Stimulated activated CD8-positive, alpha-beta memory T cell treated with anti-CD3 and anti-CD28 coated beads, Interleukin-4, amount 100 ng/mL, for 48 hours (primary cell): ENCODE data around the gene UBE2E2.

ENCODE experiments used
- DNase-seq: peaks from one replicate; pipeline ENCODE4 v3.0.0-alpha.2; 2020

UBE2E2 gene

GRCh38 chr3:23241256-23241655 is 38.1 kb downstream of the UBE2E2 start:
- DNase-seq = no peak

GRCh38 chr3:23242106-23242505 is 39.0 kb downstream of the UBE2E2 start:
- DNase-seq = no peak

- no peak for DNase-seq
Observed at GRCh38 chr3:23244324-23245041, 41.4 kb downstream of the UBE2E2 start.

GRCh38 chr3:23246651-23247050 is 43.5 kb downstream of the UBE2E2 start:
- DNase-seq = no peak

GRCh38 chr3:23248594-23249131 is 45.5 kb downstream of the UBE2E2 start:
- DNase-seq = no peak

- DNase-seq = no peak
Observed at GRCh38 chr3:23249961-23250360, 46.8 kb downstream of the UBE2E2 start.

- DNase-seq = no peak
Observed at GRCh38 chr3:23252122-23252521, 49.0 kb downstream of the UBE2E2 start.

GRCh38 chr3:23253214-23253613 is 50.1 kb downstream of the UBE2E2 start:
- no peak for DNase-seq

- DNase-seq = no peak
Observed at GRCh38 chr3:23254282-23254681, 51.2 kb downstream of the UBE2E2 start.

GRCh38 chr3:23254835-23255234 is 51.7 kb downstream of the UBE2E2 start:
- DNase-seq = no peak

- no peak for DNase-seq
Observed at GRCh38 chr3:23256741-23257435, 53.8 kb downstream of the UBE2E2 start.

- no peak for DNase-seq
Observed at GRCh38 chr3:23258110-23258509, 55.0 kb downstream of the UBE2E2 start.

GRCh38 chr3:23259515-23259914 is 56.4 kb downstream of the UBE2E2 start:
- no peak for DNase-seq

GRCh38 chr3:23262766-23263165 is 59.6 kb downstream of the UBE2E2 start:
- DNase-seq = no peak

GRCh38 chr3:23263796-23264195 is 60.7 kb downstream of the UBE2E2 start:
- no peak for DNase-seq

- no peak for DNase-seq
Observed at GRCh38 chr3:23264413-23264812, 61.3 kb downstream of the UBE2E2 start.

GRCh38 chr3:23270423-23270822 is 67.3 kb downstream of the UBE2E2 start:
- DNase-seq = no peak

- no peak for DNase-seq
Observed at GRCh38 chr3:23271876-23272741, 69.0 kb downstream of the UBE2E2 start.

- no peak for DNase-seq
Observed at GRCh38 chr3:23272820-23273219, 69.7 kb downstream of the UBE2E2 start.

GRCh38 chr3:23275061-23275460 is 71.9 kb downstream of the UBE2E2 start:
- DNase-seq = no peak

GRCh38 chr3:23275814-23276213 is 72.7 kb downstream of the UBE2E2 start:
- no peak for DNase-seq

GRCh38 chr3:23276913-23277658 is 74.0 kb downstream of the UBE2E2 start:
- no peak for DNase-seq

- no peak for DNase-seq
Observed at GRCh38 chr3:23277688-23278087, 74.6 kb downstream of the UBE2E2 start.
